GM12878 (cell line): Measurements from ENCODE around the gene CRELD2. TPM values are rescaled to one million over a fixed set of nuclear protein-coding genes. Genes with fewer than 3 reads are reported as not detected.

Experiments used
- ATAC-seq: fragments of 200-7000 bp; cut with Tn5 transposase; 3 replicates; pipeline ENCODE4 v1.9.1; 2020; ENCODE audit warnings: mild to moderate bottlenecking, moderate library complexity
- BruUV-seq: library from RNA; stranded (reverse); fragments of 400-500 nt; replicated peaks from 2 replicates; lab custom pipeline; 2021; lab: Mats Ljungman, UMichigan
- CTCF ChIA-PET: fragments of 300-600 bp; sonication (Branson Sonifier 250); formaldehyde crosslinking; extraction: SDS; loops from one replicate; lab custom pipeline; 2021; ENCODE audit warnings: inconsistent platforms; lab: Yijun Ruan, JAX
- POLR2A ChIA-PET: fragments of 350-600 bp; formaldehyde crosslinking; extraction: SDS; loops from one replicate; lab custom pipeline; 2021; ENCODE audit warnings: inconsistent platforms; lab: Charles Lee
- RAD21 ChIA-PET: fragments of 300-600 bp; sonication (Branson Sonifier 250); formaldehyde crosslinking; loops from one replicate; lab custom pipeline; 2023; ENCODE audit warnings: antibody characterized with exemption; ENCODE audit not compliant: unreplicated experiment; lab: Charles Lee
- SMC1A ChIA-PET: fragments of 300-600 bp; sonication (Branson Sonifier 250); formaldehyde crosslinking; loops from one replicate; lab custom pipeline; 2023; ENCODE audit not compliant: unreplicated experiment, uncharacterized antibody; lab: Charles Lee
- DNase-seq: peaks from one replicate; pipeline ENCODE4 v3.0.0-alpha.2; 2011; ENCODE audit warnings: low read depth, low spot score
- FAIRE-seq: peaks from 3 replicates; lab custom pipeline; 2011; peaks lifted over from hg19 to GRCh38; lab: Jason Lieb, UNC
- H2AFZ ChIP-seq: 2 replicates; pipeline ENCODE4 v1.6.0; 2011; ENCODE audit warnings: low read depth, low read length, control low read depth; ENCODE audit not compliant: control insufficient read depth
- H3K27ac ChIP-seq: 2 replicates; pipeline ENCODE4 v1.5.1; 2011; ENCODE audit warnings: control low read depth; ENCODE audit not compliant: control insufficient read depth, insufficient read depth
- H3K27me3 ChIP-seq, 2 experiments: replicated peaks in 1 of 2; 2 replicates each; pipeline versions ENCODE4 v1.6.0 to v1.6.1; 2011; ENCODE audit warnings: low read length in 1 of 2; ENCODE audit not compliant: control insufficient read depth in 2 of 2, insufficient read depth in 2 of 2
- H3K36me3 ChIP-seq, 2 experiments: 2 replicates each; pipeline ENCODE4 v1.5.1; 2011; ENCODE audit warnings: low read length in 1 of 2; ENCODE audit not compliant: control insufficient read depth in 2 of 2, insufficient read depth in 2 of 2
- H3K4me1 ChIP-seq: 2 replicates; pipeline ENCODE4 v1.6.1; 2011; ENCODE audit warnings: mild to moderate bottlenecking, low read length, moderate library complexity, mixed read lengths; ENCODE audit not compliant: control insufficient read depth, insufficient read depth
- H3K4me2 ChIP-seq: 2 replicates; pipeline ENCODE4 v1.6.0; 2011; ENCODE audit warnings: control low read depth; ENCODE audit not compliant: control insufficient read depth, insufficient read depth
- H3K4me3 ChIP-seq: fragments of 200-600 bp; sonication (generic); 2 replicates; pipeline ENCODE4 v1.5.1; 2016
- H3K79me2 ChIP-seq: 2 replicates; pipeline ENCODE4 v1.6.0; 2011; ENCODE audit warnings: low read length; ENCODE audit not compliant: control insufficient read depth, insufficient read depth
- H3K9ac ChIP-seq: 2 replicates; pipeline ENCODE4 v1.8.0; 2011; ENCODE audit warnings: low read length, control low read depth, mixed read lengths; ENCODE audit not compliant: control insufficient read depth, insufficient read depth
- H3K9me3 ChIP-seq: replicated peaks from 3 replicates; pipeline ENCODE4 v1.5.1; 2011; ENCODE audit warnings: mild to moderate bottlenecking, low read length; ENCODE audit not compliant: control insufficient read depth, insufficient read depth
- H4K20me1 ChIP-seq: 2 replicates; pipeline ENCODE4 v1.6.0; 2011; ENCODE audit not compliant: control insufficient read depth, insufficient read depth
- BACH1 ChIP-seq: fragments of 450-650 bp; IDR thresholded peaks from 2 replicates; pipeline ENCODE4 v1.6.1; 2017; ENCODE audit warnings: mild to moderate bottlenecking, borderline replicate concordance
- BMI1 ChIP-seq: fragments of 450-650 bp; IDR thresholded peaks from 2 replicates; pipeline ENCODE4 v1.6.1; 2016; ENCODE audit warnings: mild to moderate bottlenecking, moderate library complexity, borderline replicate concordance
- E2F4 ChIP-seq: IDR thresholded peaks from 2 replicates; pipeline ENCODE4 v1.6.1; 2012; ENCODE audit warnings: low read depth, low read length, improper control_type of control experiment
- EED ChIP-seq: sonication (generic); IDR thresholded peaks from 2 replicates; pipeline ENCODE4 v1.6.1; 2016; ENCODE audit warnings: antibody characterized with exemption, low read depth
- FOXM1 ChIP-seq: IDR thresholded peaks from 2 replicates; pipeline ENCODE4 v1.6.1; 2012; ENCODE audit warnings: low read depth, mild to moderate bottlenecking, inconsistent platforms, low read length, moderate library complexity
- IKZF2 ChIP-seq, 2 experiments: fragments of 450-650 bp; IDR thresholded peaks; 2 replicates each; pipeline ENCODE4 v1.6.1; 2017; ENCODE audit warnings: mild to moderate bottlenecking in 2 of 2, moderate library complexity in 2 of 2
- KDM1A ChIP-seq: fragments of 200-600 bp; sonication (generic); IDR thresholded peaks from 2 replicates; pipeline ENCODE4 v1.6.1; 2016; ENCODE audit warnings: borderline replicate concordance
- MEF2A ChIP-seq: IDR thresholded peaks from 2 replicates; pipeline ENCODE4 v1.6.1; 2011; ENCODE audit warnings: low read depth, mild to moderate bottlenecking, low read length, moderate library complexity; ENCODE audit not compliant: insufficient read depth
- RBBP5 ChIP-seq: fragments of 200-600 bp; sonication (generic); conservative IDR thresholded peaks from 2 replicates; pipeline ENCODE4 v1.6.1; 2016
- RCOR1 ChIP-seq: conservative IDR thresholded peaks from 2 replicates; pipeline ENCODE4 v1.6.1; 2012; ENCODE audit warnings: low read depth, low read length, improper control_type of control experiment
- RELB ChIP-seq: fragments of 450-650 bp; IDR thresholded peaks from 2 replicates; pipeline ENCODE4 v1.6.1; 2017; ENCODE audit warnings: low read depth, mild to moderate bottlenecking, moderate library complexity
- SKIL ChIP-seq: fragments of 450-650 bp; IDR thresholded peaks from 2 replicates; pipeline ENCODE4 v1.6.1; 2017; ENCODE audit warnings: mild to moderate bottlenecking, low read depth, inconsistent platforms; ENCODE audit not compliant: poor library complexity, severe bottlenecking
- TCF3 ChIP-seq: IDR thresholded peaks from 2 replicates; pipeline ENCODE4 v1.6.1; 2012; ENCODE audit warnings: low read depth, mild to moderate bottlenecking, low read length, borderline replicate concordance; ENCODE audit not compliant: insufficient read depth
- ZNF384 ChIP-seq: IDR thresholded peaks from 2 replicates; pipeline ENCODE4 v1.6.1; 2012; ENCODE audit warnings: low read depth, mild to moderate bottlenecking, low read length, improper control_type of control experiment, borderline replicate concordance
- ZNF592 ChIP-seq: fragments of 450-650 bp; IDR thresholded peaks from 2 replicates; pipeline ENCODE4 v1.6.1; 2017; ENCODE audit warnings: mild to moderate bottlenecking, moderate library complexity
- WGBS: methylation state at CpG from one replicate; pipeline ENCODE4 v1.1.6; 2016; ENCODE audit warnings: low lambda C conversion rate; ENCODE audit not compliant: insufficient replicate concordance, insufficient coverage; ENCODE audit errors: missing lambda C conversion rate; 5-methylcytosine and 5-hydroxymethylcytosine counted together
- in situ Hi-C: fragments of 300-500 bp; cut with MboI; formaldehyde crosslinking; loops from 9 replicates; pipeline ENCODE4 v1.14.3; 2018; ENCODE audit warnings: mixed read lengths
- intact Hi-C: fragments of 100-400 bp; cut with micrococcal nuclease; formaldehyde crosslinking; loops from one replicate; pipeline ENCODE4 v1.14.2; 2022; ENCODE audit not compliant: unreplicated experiment
- polyA plus RNA-seq, 11 experiments: library from polyadenylated mRNA; depleted of rRNA in 4 of 11; unstranded in 6 of 11; stranded (reverse) in 5 of 11; fragments of >200 nt; fragmentation: Nextera tagmentation in 4 of 11; fragmentation: Illumina TruSeq in 1 of 11; extraction: Ambion mirVana in 4 of 11; extraction: Trizol in 1 of 11; gene quantifications; 1 replicate in 1 of 11; 2 replicates in 10 of 11; pipeline versions ENCODE4 v1.2.1 to v1.2.3, GENCODE V29; 2011 to 2016; ENCODE audit warnings: inconsistent platforms in 2 of 11, missing spikeins in 2 of 11, low read depth in 1 of 11
- total RNA-seq, 4 experiments: library from RNA; depleted of rRNA in 3 of 4; stranded (reverse); fragments of >200 nt in 3 of 4; fragmentation: Illumina TruSeq in 1 of 4; extraction: Trizol in 1 of 4; gene quantifications; 2 replicates each; pipeline versions ENCODE4 v1.2.1 to v1.2.3, GENCODE V29; 2013 to 2021

CRELD2 gene
- total and polyA plus RNA-seq, 10 of the 15 experiments (the other 5 are each of a cell fraction or from before 2014, with no cell fraction given) = 9.4 to 111 (median 25.9) TPM

GRCh38 chr22:49877642-49878041 lies 40.8 kb upstream of the CRELD2 start (continued):
- no peak for TF ChIP-seq ZNF592
- TF ChIP-seq RCOR1 = no peak
- TF ChIP-seq RELB = no peak

- CTCF ChIA-PET = no interaction called here
- WGBS = 78% methylated on average over 8 of the region's 8 CpGs
- in situ Hi-C loops (no loop called here), intact Hi-C loops (no loop called here)
- peaks cover 4% of the 10 kb centered on the region; the same call in 2 of the 3 replicates for H3K9me3 ChIP-seq
- H3K4me1 ChIP-seq = peaks cover 28% of the 10 kb centered on the region
- H3K27ac ChIP-seq = no peak overlapping the region
- H3K36me3 ChIP-seq = no peaks in the 10 kb centered on the region; a peak in 1 of 4 replicates
- FAIRE-seq (no peak), DNase-seq (no peak), ATAC-seq (no peak)
- BruUV-seq = no TSS peak
- no peak overlapping the region for H3K4me3 ChIP-seq
- POLR2A ChIA-PET = interaction anchor here (0.9 kb wide), 1 partner anchor 14 kb away, joined by 3 read pairs; no protein-coding TSS in a partner anchor
- H2AFZ ChIP-seq = no peak overlapping the region
- no peak overlapping the region for H3K4me2 ChIP-seq
- SMC1A ChIA-PET = no interaction called here
- H3K27me3 ChIP-seq = no peaks in the 10 kb centered on the region
- peaks cover 48% of the 10 kb centered on the region for H3K79me2 ChIP-seq
- no peak overlapping the region for H3K9ac ChIP-seq
- RAD21 ChIA-PET = no interaction called here
- H4K20me1 ChIP-seq = no peaks in the 10 kb centered on the region
- TF ChIP-seq BACH1 (no peak), SKIL (no peak), FOXM1 (no peak), MEF2A (no peak), RBBP5 (no peak), IKZF2 (IDR thresholded peaks at IDR 0.05) (no peak), EED (no peak), KDM1A (no peak), TCF3 (no peak), E2F4 (no peak), BMI1 (no peak), ZNF384 (no peak)
Measured at GRCh38 chr22:49878206-49878605, 40.2 kb upstream of the CRELD2 start.
